K562 (cell line): ENCODE results near the gene CDX1. TPM values are rescaled to one million over a fixed set of nuclear protein-coding genes. Genes with fewer than 3 reads are reported as not detected.

ENCODE experiments used
- ATAC-seq: fragments of 200-7000 bp; cut with Tn5 transposase; 3 replicates; pipeline ENCODE4 v1.9.1; 2020; ENCODE audit warnings: moderate library complexity
- BruUV-seq: library from RNA; stranded (reverse); fragments of 400-500 nt; replicated peaks from 2 replicates; lab custom pipeline; 2021; lab: Mats Ljungman, UMichigan
- CTCF ChIA-PET: fragments of 300-600 bp; formaldehyde crosslinking; extraction: SDS; loops from one replicate; lab custom pipeline; 2021; ENCODE audit warnings: low intra/inter-chr PET ratio; lab: Yijun Ruan, JAX
- POLR2A ChIA-PET: fragments of 300-600, 350-650 bp; sonication (Branson Sonifier 250); formaldehyde crosslinking; extraction: SDS; loops from one replicate; lab custom pipeline; 2021; ENCODE audit warnings: antibody characterized with exemption, inconsistent platforms; lab: Yijun Ruan, JAX
- DNase-seq, 4 experiments: peaks; one replicate each; pipeline versions ENCODE4 v3.0.0 to v3.0.0-alpha.2; 2011 to 2018; ENCODE audit warnings: low spot score in 3 of 4, mixed read lengths in 3 of 4; ENCODE audit errors: extremely low read depth in 1 of 4
- FAIRE-seq: peaks from 2 replicates; lab custom pipeline; 2011; peaks lifted over from hg19 to GRCh38; lab: Jason Lieb, UNC
- H2AFZ ChIP-seq: 2 replicates; pipeline ENCODE4 v1.6.0; 2011; ENCODE audit warnings: low read depth, low read length, control low read depth, inconsistent platforms
- H3K27ac ChIP-seq: fragments of 200-600 bp; 3 replicates; pipeline ENCODE4 v1.8.0; 2011; ENCODE audit warnings: low read depth, mild to moderate bottlenecking, control low read depth, inconsistent platforms, low read length, moderate library complexity, mixed read lengths; ENCODE audit errors: extremely low read depth
- H3K27me3 ChIP-seq, 2 experiments: fragments of 300-600 bp in 1 of 2; 2 replicates in 1 of 2; 3 replicates in 1 of 2; pipeline versions ENCODE4 v1.6.0 to v1.8.0; 2011; ENCODE audit warnings: inconsistent platforms in 2 of 2, low read length in 2 of 2, mild to moderate bottlenecking in 1 of 2, mixed read lengths in 1 of 2, moderate library complexity in 1 of 2; ENCODE audit not compliant: control insufficient read depth in 2 of 2, insufficient read depth in 2 of 2
- H3K36me3 ChIP-seq: fragments of 300-600 bp; 3 replicates; pipeline ENCODE4 v1.8.0; 2011; ENCODE audit warnings: mild to moderate bottlenecking, low read length, inconsistent platforms; ENCODE audit not compliant: control insufficient read depth, insufficient read depth
- H3K4me1 ChIP-seq, 2 experiments: fragments of 200-600 bp in 1 of 2; replicated peaks in 1 of 2; 2 replicates in 1 of 2; 3 replicates in 1 of 2; pipeline versions ENCODE4 v1.5.1 to v1.8.0; 2011; ENCODE audit warnings: inconsistent platforms in 2 of 2, low read length in 2 of 2, mild to moderate bottlenecking in 1 of 2, mixed read lengths in 1 of 2, moderate library complexity in 1 of 2; ENCODE audit not compliant: control insufficient read depth in 2 of 2, insufficient read depth in 2 of 2
- H3K4me2 ChIP-seq: 2 replicates; pipeline ENCODE4 v1.6.1; 2011; ENCODE audit warnings: low read length, control low read depth, inconsistent platforms, mixed read lengths; ENCODE audit not compliant: insufficient read depth
- H3K4me3 ChIP-seq: fragments of 200-600 bp; sonication (generic), shearing (Covaris generic); 2 replicates; pipeline ENCODE4 v1.5.1; 2016; ENCODE audit warnings: control low read depth, inconsistent platforms
- H3K79me2 ChIP-seq: fragments of 200-600 bp; 3 replicates; pipeline ENCODE4 v1.8.0; 2011; ENCODE audit warnings: low read length, inconsistent platforms; ENCODE audit not compliant: control insufficient read depth, insufficient read depth
- H3K9ac ChIP-seq, 2 experiments: 2 replicates each; pipeline versions ENCODE4 v1.6.0 to v1.6.1; 2011; ENCODE audit warnings: low read depth in 2 of 2, low read length in 2 of 2, control low read depth in 1 of 2, inconsistent platforms in 1 of 2, mild to moderate bottlenecking in 1 of 2, mixed read lengths in 1 of 2; ENCODE audit not compliant: insufficient read depth in 1 of 2
- H3K9me1 ChIP-seq: one replicate; pipeline ENCODE4 v1.6.0; 2011; ENCODE audit warnings: inconsistent platforms, mild to moderate bottlenecking, low read length, moderate library complexity; ENCODE audit not compliant: control insufficient read depth, insufficient read depth
- H3K9me3 ChIP-seq: replicated peaks from 2 replicates; pipeline ENCODE4 v1.5.1; 2011; ENCODE audit warnings: low read depth, low read length, inconsistent platforms; ENCODE audit not compliant: control insufficient read depth, insufficient read depth
- H4K20me1 ChIP-seq: replicated peaks from 2 replicates; pipeline ENCODE4 v1.6.1; 2011; ENCODE audit warnings: low read length, inconsistent platforms, mixed read lengths; ENCODE audit not compliant: control insufficient read depth, insufficient read depth
- MGA ChIP-seq: fragments of 450-650 bp; IDR thresholded peaks from 2 replicates; pipeline ENCODE4 v1.6.1; 2016; ENCODE audit warnings: mild to moderate bottlenecking, moderate library complexity
- RREB1 ChIP-seq: fragments of 250-450 bp; sonication (Bioruptor Pico); IDR thresholded peaks from 2 replicates; pipeline ENCODE4 v1.4.0; 2020
- TRIM24 ChIP-seq, 2 experiments: fragments of 450-650 bp; IDR thresholded peaks; 2 replicates each; pipeline ENCODE4 v1.6.1; 2016
- ZNF436 ChIP-seq: fragments of 250-450, 450-650 bp; sonication (Bioruptor Pico); formaldehyde crosslinking; IDR thresholded peaks from 2 replicates; pipeline ENCODE4 v1.7.0; 2020; ENCODE audit warnings: mild to moderate bottlenecking
- WGBS: fragments of 100-300 bp; shearing (Covaris generic); methylation state at CpG from one replicate; pipeline ENCODE4 v1.1.6; 2016; ENCODE audit warnings: low coverage, mixed read lengths; ENCODE audit not compliant: insufficient coverage; ENCODE audit errors: missing lambda C conversion rate; 5-methylcytosine and 5-hydroxymethylcytosine counted together
- in situ Hi-C: fragments of 300-500 bp; cut with MboI; formaldehyde crosslinking; loops from 4 replicates; pipeline ENCODE4 v1.15.0; 2018; ENCODE audit warnings: inconsistent platforms, mixed read lengths
- intact Hi-C: fragments of 100-400 bp; cut with micrococcal nuclease; formaldehyde crosslinking; loops from 2 replicates; pipeline ENCODE4 v1.14.2; 2022
- polyA plus RNA-seq, 8 experiments: library from polyadenylated mRNA; depleted of rRNA in 4 of 8; stranded (reverse) in 5 of 8; unstranded in 3 of 8; fragments of >200 nt; fragmentation: Nextera tagmentation in 2 of 8; fragmentation: Illumina TruSeq in 1 of 8; extraction: Ambion mirVana in 2 of 8; extraction: Trizol in 1 of 8; gene quantifications; 2 replicates each; pipeline versions ENCODE4 v1.2.1 to v1.2.3, GENCODE V29; 2011 to 2014; ENCODE audit warnings: inconsistent platforms in 1 of 8, missing spikeins in 1 of 8
- total RNA-seq, 7 experiments: library from RNA; depleted of rRNA in 6 of 7; stranded (reverse); fragments of >200 nt in 6 of 7; fragmentation: Illumina TruSeq in 2 of 7; extraction: Trizol in 2 of 7; gene quantifications; 2 replicates each; pipeline versions ENCODE4 v1.2.1 to v1.2.3, GENCODE V29; 2011 to 2021; ENCODE audit warnings: low replicate concordance in 1 of 7

CDX1 gene
- total and polyA plus RNA-seq, 9 of the 15 experiments (the other 6 are each of a cell fraction or from before 2014, with no cell fraction given): 0.06 to 0.16 TPM; not detected in 7

DNA sequence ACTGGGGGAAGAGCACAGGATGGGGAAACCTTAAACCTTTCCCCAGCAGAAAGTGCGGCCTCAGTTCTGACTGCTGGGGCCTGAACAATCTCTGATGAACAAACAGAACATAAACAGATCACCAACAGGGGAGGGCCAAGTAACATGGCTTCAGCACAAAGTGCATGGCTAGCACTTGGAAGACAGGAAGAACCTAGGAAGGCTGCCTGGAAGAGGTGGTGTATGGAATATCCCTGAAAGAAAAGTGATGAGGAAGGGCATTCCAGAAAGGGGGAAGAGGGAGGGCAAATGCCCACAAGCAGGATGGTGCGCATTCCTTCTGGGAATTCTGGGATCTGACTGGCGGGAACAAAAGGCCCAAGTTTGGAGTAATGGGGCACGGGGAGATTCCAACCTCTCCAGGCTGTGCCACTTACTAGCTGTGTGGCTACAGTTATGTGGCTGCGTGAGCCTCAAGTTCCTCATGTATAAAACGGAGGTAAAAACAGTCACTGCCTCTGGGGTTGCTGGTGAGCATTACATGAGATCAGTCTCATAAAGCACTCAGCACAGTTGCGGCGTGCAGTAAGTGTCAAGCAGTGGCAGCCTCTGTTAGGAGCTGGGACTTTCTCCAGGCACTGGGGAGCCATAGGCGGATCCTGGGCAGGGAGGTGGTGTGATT, 12.5 kb upstream of the CDX1 start:
- Histone ChIP-seq H3K79me2 (no peaks in the 10 kb centered on the region), H2AFZ (no peak overlapping the region), H3K9ac (no peak overlapping the region), H3K27me3 (peaks cover 22 to 50% of the 10 kb centered on the region in 2 experiments; a peak in 4 of 5 replicates), H3K4me2 (no peak overlapping the region), H3K9me1 (no peaks in the 10 kb centered on the region), H3K4me1 (peaks cover 4 to 11% of the 10 kb centered on the region in 2 experiments; a peak in 4 of 5 replicates), H4K20me1 (peaks cover 7% of the 10 kb centered on the region; the same call in 1 of the 2 replicates), H3K9me3 (no peaks in the 10 kb centered on the region), H3K27ac (no peak overlapping the region), H3K36me3 (no peaks in the 10 kb centered on the region), H3K4me3 (no peak overlapping the region)
- FAIRE-seq (no peak), ATAC-seq (peak; percentile 71), DNase-seq (no peak)
- in situ Hi-C loops: no loop called here
- 14% methylated on average over 9 of the region's 9 CpGs for WGBS
- ChIA-PET CTCF (no interaction called here), POLR2A (interaction anchor here (0.6 to 1.5 kb wide), 3 partner anchors 10 to 895 kb away, joined by 3 read pairs; no protein-coding TSS in a partner anchor)
- BruUV-seq: no TSS peak
- intact Hi-C loops: no loop called here
- no peak for TF ChIP-seq TRIM24 (IDR thresholded peaks at IDR 0.05)
- TF ChIP-seq ZNF436: 0 out of 2 replicates have a peak, but pooled peaks have one; percentile 63
- TF ChIP-seq RREB1 (CRISPR knock-in tag): no peak
- TF ChIP-seq MGA: no peak
